CD4-positive, alpha-beta T cell (primary cell): ENCODE results near the gene ITPR3. TPM values are rescaled to one million over a fixed set of nuclear protein-coding genes. Genes with fewer than 3 reads are reported as not detected.

Experiments
- ATAC-seq: fragments of 200-7000 bp; cut with Tn5 transposase; one replicate; pipeline ENCODE4 v1.10.0; 2022; ENCODE audit warnings: mild to moderate bottlenecking; ENCODE audit not compliant: poor library complexity
- CTCF ChIA-PET: fragments of 350-600 bp; sonication (Branson Sonifier 250); formaldehyde crosslinking; loops from one replicate; lab custom pipeline; 2021; ENCODE audit warnings: antibody characterized with exemption, inconsistent platforms; lab: Charles Lee
- POLR2A ChIA-PET: fragments of 350-600 bp; sonication (Branson Sonifier 250); formaldehyde crosslinking; loops from one replicate; lab custom pipeline; 2021; ENCODE audit warnings: antibody characterized with exemption, inconsistent platforms; lab: Charles Lee
- DNase-seq, 14 experiments: peaks; one replicate each; pipeline ENCODE4 v3.0.0-alpha.2; 2013 to 2020; ENCODE audit warnings: mixed read lengths in 2 of 14
- H3K27ac ChIP-seq, 2 donors: one replicate each; pipeline versions ENCODE4 v1.5.1 to v1.7.0; 2013; ENCODE audit warnings: low read length in 2 of 2, low read depth in 1 of 2, mild to moderate bottlenecking in 1 of 2
- H3K27me3 ChIP-seq, 2 experiments: 1 replicate in 1 of 2; 2 replicates in 1 of 2; pipeline versions ENCODE4 v1.6.1 to v1.7.0; 2013; ENCODE audit warnings: low read length in 2 of 2, control low read depth in 1 of 2, mild to moderate bottlenecking in 1 of 2, moderate library complexity in 1 of 2; ENCODE audit not compliant: insufficient read depth in 2 of 2, control insufficient read depth in 1 of 2
- H3K36me3 ChIP-seq: one replicate; pipeline ENCODE4 v1.6.1; 2013; ENCODE audit warnings: low read length, control low read depth; ENCODE audit not compliant: insufficient read depth
- H3K4me1 ChIP-seq: one replicate; pipeline ENCODE4 v1.6.1; 2013; ENCODE audit warnings: low read length, control low read depth; ENCODE audit not compliant: insufficient read depth
- H3K4me3 ChIP-seq: one replicate; pipeline ENCODE4 v1.5.1; 2013; ENCODE audit warnings: mild to moderate bottlenecking, low read length, moderate library complexity
- H3K9me3 ChIP-seq, 2 experiments: 1 replicate in 1 of 2; 2 replicates in 1 of 2; pipeline versions ENCODE4 v1.6.1 to v1.7.0; 2013; ENCODE audit warnings: low read length in 2 of 2, mild to moderate bottlenecking in 2 of 2, control low read depth in 1 of 2, moderate library complexity in 1 of 2; ENCODE audit not compliant: control insufficient read depth in 1 of 2, insufficient read depth in 1 of 2
- H3K27ac Mint-ChIP-seq: one replicate; pipeline ENCODE4 v1.8.0; 2020; ENCODE audit warnings: mixed read lengths
- H3K27me3 Mint-ChIP-seq: one replicate; pipeline ENCODE4 v1.8.0; 2021; ENCODE audit warnings: mixed read lengths
- H3K36me3 Mint-ChIP-seq: one replicate; pipeline ENCODE4 v1.8.0; 2021; ENCODE audit warnings: low read depth, mixed read lengths
- H3K4me1 Mint-ChIP-seq: one replicate; pipeline ENCODE4 v1.8.0; 2021; ENCODE audit warnings: low read depth, mixed read lengths
- H3K4me3 Mint-ChIP-seq: one replicate; pipeline ENCODE4 v1.8.0; 2020; ENCODE audit warnings: mild to moderate bottlenecking, mixed read lengths
- H3K9me3 Mint-ChIP-seq: one replicate; pipeline ENCODE4 v1.8.0; 2020; ENCODE audit warnings: mixed read lengths
- CTCF ChIP-seq: fragments of 200-600 bp; IDR thresholded peaks from one replicate; pipeline ENCODE4 v1.8.0; 2022; ENCODE audit warnings: antibody characterized with exemption, mild to moderate bottlenecking
- intact Hi-C, 2 experiments: fragments of 100-400 bp; cut with DNase I in 1 of 2; cut with micrococcal nuclease in 1 of 2; formaldehyde crosslinking; loops; one replicate each; pipeline versions ENCODE4 v1.15.1 to v1.9.0; 2023 to 2025; cut with DNase I, micrococcal nuclease
- total RNA-seq, 174 experiments: library from RNA in 2 of 174; stranded (reverse) in 2 of 174; gene quantifications; one replicate each; pipeline ENCODE4 v1.2.3 and lab custom pipeline; 2021 to 2026

The ITPR3 gene
- total RNA-seq, 2 experiments from 2014 or later = 44.5 to 45.5 TPM

DNA sequence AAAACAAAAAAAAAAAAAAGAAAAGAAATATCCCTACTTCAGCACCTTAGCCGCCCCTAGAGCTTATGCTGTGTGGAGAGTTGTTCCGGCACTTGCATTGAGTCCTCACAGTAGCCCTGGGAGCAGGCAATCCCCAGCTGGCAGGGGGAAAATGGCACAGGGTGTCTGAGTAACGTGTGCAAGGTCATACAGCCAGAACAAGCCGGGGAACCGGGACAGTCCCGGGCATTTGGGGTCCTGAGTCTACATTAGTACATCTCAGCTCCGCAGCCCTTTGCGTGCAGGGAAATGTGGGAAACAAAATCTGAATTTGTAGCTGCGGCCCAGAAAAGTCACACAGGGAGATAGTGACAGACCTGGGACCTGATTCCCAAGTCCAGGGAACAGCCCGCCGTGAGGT lies 44.5 kb upstream of the ITPR3 start:
- ATAC-seq (no peak), DNase-seq (peak in 1 of 14 experiments; percentile 24)
- H3K36me3 ChIP-seq = peaks cover 50% of the 10 kb centered on the region
- H3K9me3 ChIP-seq = no peaks in the 10 kb centered on the region
- peaks cover 66% of the 10 kb centered on the region for H3K4me1 ChIP-seq
- H3K27ac ChIP-seq = peak overlapping the region; percentile 82 to 88
- CTCF ChIA-PET = no interaction called here
- Mint-ChIP-seq H3K4me3 (peak overlapping the region; percentile 56), H3K36me3 (peaks cover 69% of the 10 kb centered on the region), H3K9me3 (no peaks in the 10 kb centered on the region), H3K4me1 (peaks cover 40% of the 10 kb centered on the region), H3K27ac (peak overlapping the region; percentile 97), H3K27me3 (no peaks in the 10 kb centered on the region)
- no peaks in the 10 kb centered on the region for H3K27me3 ChIP-seq
- H3K4me3 ChIP-seq = no peak overlapping the region
- POLR2A ChIA-PET = no interaction called here
- intact Hi-C loops = loop anchor here in 1 of 2 experiments (5.0 to 10.0 kb wide), 2 partner anchors 144 to 302 kb away; partner anchors contain the start of genes B3GALT4, RPS18 and VPS52
- TF ChIP-seq CTCF = no peak

DNA sequence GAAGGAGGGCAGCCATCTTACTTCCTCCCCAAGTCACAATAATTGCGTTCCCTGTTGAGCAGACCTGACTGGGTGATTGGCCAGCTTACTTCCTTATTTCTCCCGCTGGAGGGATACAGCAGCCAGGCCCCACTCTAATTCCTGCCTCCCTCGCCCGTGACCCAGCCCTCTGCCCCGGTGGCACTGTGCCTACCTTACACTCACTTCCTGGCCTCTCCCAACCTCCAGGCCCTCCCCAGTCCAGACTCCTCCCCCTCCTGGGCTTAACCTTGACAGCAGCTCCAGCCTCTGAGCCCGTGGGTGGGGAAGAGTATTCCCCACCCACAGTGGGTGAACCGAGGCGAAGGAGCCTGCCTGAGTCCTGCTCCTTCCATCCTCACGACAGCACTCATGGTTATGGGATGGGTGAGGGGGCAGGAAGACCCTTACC lies 44.0 kb upstream of the ITPR3 start:
- no peak for TF ChIP-seq CTCF
- ChIA-PET POLR2A (no interaction called here), CTCF (no interaction called here)
- H3K27me3 ChIP-seq = no peaks in the 10 kb centered on the region
- H3K4me3 ChIP-seq = no peak overlapping the region
- no peaks in the 10 kb centered on the region for H3K9me3 Mint-ChIP-seq
- DNase-seq (peak in 4 of 14 experiments; percentile 36 to 54 (median 46)), ATAC-seq (no peak)
- H3K36me3 Mint-ChIP-seq = peaks cover 65% of the 10 kb centered on the region
- intact Hi-C loops = loop anchor here in 1 of 2 experiments (5.0 to 10.0 kb wide), 2 partner anchors 145 to 302 kb away; partner anchors contain the start of genes B3GALT4, RPS18 and VPS52
- H3K4me1 Mint-ChIP-seq = peaks cover 36% of the 10 kb centered on the region
- H3K9me3 ChIP-seq = no peaks in the 10 kb centered on the region
- H3K27ac Mint-ChIP-seq = peak overlapping the region; percentile 97
- peaks cover 47% of the 10 kb centered on the region for H3K36me3 ChIP-seq
- H3K4me1 ChIP-seq = peaks cover 61% of the 10 kb centered on the region
- peak overlapping the region; percentile 82 to 88 for H3K27ac ChIP-seq
- H3K4me3 Mint-ChIP-seq = peak overlapping the region; percentile 96
- H3K27me3 Mint-ChIP-seq = no peaks in the 10 kb centered on the region

DNA sequence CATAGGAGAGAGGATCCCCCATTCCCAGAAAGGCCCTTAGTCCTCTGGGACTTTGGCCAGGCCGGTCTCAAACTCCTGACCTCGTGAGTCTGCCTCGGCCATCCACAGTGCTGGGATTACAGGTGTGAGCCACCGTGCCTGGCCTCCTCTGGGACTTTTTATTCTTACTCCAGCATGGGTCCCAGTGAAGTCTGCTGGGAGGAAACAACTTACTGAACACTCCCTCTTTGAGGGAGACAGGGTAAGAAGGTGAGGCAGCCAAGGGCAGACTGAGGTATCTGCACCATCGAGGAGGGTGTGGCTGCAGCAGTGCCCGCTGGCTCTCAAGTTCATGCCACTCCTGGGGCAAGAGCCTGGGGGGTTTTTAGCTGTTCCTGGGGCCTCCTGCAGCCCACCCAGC lies 43.4 kb upstream of the ITPR3 start:
- peak overlapping the region; percentile 82 to 88 for H3K27ac ChIP-seq
- H3K27me3 Mint-ChIP-seq = no peaks in the 10 kb centered on the region
- H3K4me3 ChIP-seq = peak overlapping the region; percentile 99
- peak overlapping the region; percentile 96 for H3K4me3 Mint-ChIP-seq
- H3K36me3 ChIP-seq = peaks cover 46% of the 10 kb centered on the region
- ChIA-PET POLR2A (no interaction called here), CTCF (no interaction called here)
- H3K4me1 Mint-ChIP-seq = peaks cover 33% of the 10 kb centered on the region
- H3K9me3 ChIP-seq = no peaks in the 10 kb centered on the region
- ATAC-seq = no peak
- H3K36me3 Mint-ChIP-seq = peaks cover 61% of the 10 kb centered on the region
- H3K9me3 Mint-ChIP-seq = no peaks in the 10 kb centered on the region
- peaks cover 58% of the 10 kb centered on the region for H3K4me1 ChIP-seq
- H3K27ac Mint-ChIP-seq = peak overlapping the region; percentile 97
- DNase-seq = peak in 2 of 14 experiments; percentile 28 to 34
- no peaks in the 10 kb centered on the region for H3K27me3 ChIP-seq
- intact Hi-C loops = loop anchor here (2.0 to 10.0 kb wide), 3 partner anchors 45 to 303 kb away; partner anchors contain the start of genes B3GALT4 (in 1 of the 2), RPS18 (in 1 of the 2) and VPS52 (in 1 of the 2)
- no peak for TF ChIP-seq CTCF
